Sigmoid colon (tissue), 4 donors: ENCODE results near the gene KCTD17.

Source experiments
- EP300 ChIP-seq, 4 donors: sonication (generic); formaldehyde crosslinking; IDR thresholded peaks; one replicate each; pipeline ENCODE4 v1.6.1; 2017; ENCODE audit warnings: antibody characterized with exemption in 4 of 4
- TF ChIP-seq, protein P1 (sequence below), 4 experiments: fragments of 450-650 bp in 3 of 4; fragments of 200-600 bp in 1 of 4; IDR thresholded peaks; one replicate each; pipeline ENCODE4 v1.5.1; 2016 to 2019; ENCODE audit warnings: antibody characterized with exemption in 4 of 4, mild to moderate bottlenecking in 3 of 4, moderate library complexity in 2 of 4

- TF ChIP-seq EP300 (IDR thresholded peaks at IDR 0.05) = no peak
- TF ChIP-seq, protein P1, sequence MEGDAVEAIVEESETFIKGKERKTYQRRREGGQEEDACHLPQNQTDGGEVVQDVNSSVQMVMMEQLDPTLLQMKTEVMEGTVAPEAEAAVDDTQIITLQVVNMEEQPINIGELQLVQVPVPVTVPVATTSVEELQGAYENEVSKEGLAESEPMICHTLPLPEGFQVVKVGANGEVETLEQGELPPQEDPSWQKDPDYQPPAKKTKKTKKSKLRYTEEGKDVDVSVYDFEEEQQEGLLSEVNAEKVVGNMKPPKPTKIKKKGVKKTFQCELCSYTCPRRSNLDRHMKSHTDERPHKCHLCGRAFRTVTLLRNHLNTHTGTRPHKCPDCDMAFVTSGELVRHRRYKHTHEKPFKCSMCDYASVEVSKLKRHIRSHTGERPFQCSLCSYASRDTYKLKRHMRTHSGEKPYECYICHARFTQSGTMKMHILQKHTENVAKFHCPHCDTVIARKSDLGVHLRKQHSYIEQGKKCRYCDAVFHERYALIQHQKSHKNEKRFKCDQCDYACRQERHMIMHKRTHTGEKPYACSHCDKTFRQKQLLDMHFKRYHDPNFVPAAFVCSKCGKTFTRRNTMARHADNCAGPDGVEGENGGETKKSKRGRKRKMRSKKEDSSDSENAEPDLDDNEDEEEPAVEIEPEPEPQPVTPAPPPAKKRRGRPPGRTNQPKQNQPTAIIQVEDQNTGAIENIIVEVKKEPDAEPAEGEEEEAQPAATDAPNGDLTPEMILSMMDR (IDR thresholded peaks at IDR 0.05) = no peak
These were observed 32.8 kb downstream of the KCTD17 start for GRCh38 chr22:37084385-37084784.
